ENCODE measurements around the gene CCDC85C. TPM values are rescaled to one million over a fixed set of nuclear protein-coding genes. Genes with fewer than 3 reads are reported as not detected.

The CCDC85C gene
- polyA plus RNA-seq, 1 donor: 4.1 TPM

DNA sequence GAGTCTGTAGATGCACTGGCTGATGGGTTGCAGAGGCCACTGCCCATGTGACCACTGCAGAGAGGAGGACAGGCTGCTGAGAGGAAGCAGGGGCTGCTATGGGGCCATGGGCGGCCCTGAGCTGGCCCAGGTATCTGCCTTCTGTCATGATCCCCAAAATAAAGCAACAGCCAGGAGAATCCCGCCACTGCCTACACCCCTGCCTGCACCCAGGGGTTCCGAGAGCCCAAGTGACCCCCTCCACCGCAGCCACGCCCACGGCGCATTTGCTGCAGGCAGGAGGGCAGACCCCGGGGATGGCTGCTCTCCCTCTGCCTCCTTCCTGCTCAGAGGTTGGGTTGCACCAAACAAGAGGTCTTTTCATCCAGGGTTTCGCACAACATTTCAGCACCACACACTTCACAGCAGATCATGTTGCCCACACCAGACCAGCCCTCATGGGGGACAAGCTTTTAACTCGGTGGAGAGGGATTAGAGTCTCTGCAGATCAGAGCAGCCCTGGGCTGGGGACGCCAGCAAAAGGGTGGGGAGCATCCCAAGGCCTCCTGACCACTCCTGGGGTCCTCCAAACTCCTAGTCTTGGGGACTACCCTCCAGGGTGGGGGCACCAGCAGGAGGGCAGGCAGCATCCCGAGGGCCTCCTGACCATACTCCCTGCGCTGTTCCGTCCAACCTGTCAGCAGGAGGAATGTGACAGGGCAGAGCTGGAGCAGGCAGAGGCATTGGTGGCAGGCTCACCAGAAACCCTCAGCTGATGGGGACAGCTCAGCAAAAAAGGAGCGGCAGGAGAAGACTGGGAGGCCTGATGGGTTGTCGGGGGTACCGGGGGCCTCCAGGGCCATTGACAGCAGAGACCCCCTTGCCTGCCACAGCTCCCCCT is 14.1 kb downstream of the CCDC85C start:
- no peak for DNase-seq

GRCh38 chr14:99589031-99589441 is 15.0 kb downstream of the CCDC85C start:
- no peak for DNase-seq

DNA sequence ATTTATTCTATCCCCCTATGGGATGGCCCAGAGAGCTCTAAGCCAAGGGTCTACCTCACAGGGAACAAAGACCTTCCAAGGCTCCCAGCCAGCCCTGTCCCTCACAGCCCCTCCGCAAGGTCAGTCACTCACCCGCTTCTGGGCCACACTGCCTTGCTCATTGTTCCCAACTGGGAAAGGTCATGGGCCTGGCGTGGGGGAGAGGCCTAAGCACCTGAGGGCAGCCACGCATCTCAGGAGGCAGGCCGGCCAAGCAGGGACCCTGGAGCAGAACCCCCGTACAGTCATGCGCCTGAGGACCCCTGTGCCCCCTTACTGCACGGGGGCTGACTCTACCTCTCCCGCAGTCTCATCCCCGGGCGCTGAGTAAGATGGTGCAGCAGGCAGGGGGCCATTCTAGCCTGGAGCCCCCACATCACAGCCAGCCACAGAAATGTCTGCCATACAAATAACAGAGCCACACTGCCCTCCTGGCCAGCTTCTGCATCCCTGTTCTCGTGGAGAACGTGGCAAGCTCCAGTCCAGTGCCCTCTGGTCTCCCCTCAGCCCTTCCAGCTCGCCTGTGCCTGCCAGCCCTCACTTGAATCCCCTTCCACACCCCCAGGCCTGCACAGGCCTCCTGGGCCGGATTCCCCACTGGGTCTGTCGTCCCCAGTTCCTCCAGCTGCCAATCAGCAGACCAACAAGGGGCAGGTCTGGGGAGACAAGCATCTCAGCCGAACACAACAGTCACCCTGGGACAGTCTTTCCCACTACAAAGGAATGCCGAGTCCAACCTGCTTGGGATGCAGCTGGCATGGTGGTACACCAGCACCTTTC is 16.3 kb downstream of the CCDC85C start:
- no peak for DNase-seq

DNA sequence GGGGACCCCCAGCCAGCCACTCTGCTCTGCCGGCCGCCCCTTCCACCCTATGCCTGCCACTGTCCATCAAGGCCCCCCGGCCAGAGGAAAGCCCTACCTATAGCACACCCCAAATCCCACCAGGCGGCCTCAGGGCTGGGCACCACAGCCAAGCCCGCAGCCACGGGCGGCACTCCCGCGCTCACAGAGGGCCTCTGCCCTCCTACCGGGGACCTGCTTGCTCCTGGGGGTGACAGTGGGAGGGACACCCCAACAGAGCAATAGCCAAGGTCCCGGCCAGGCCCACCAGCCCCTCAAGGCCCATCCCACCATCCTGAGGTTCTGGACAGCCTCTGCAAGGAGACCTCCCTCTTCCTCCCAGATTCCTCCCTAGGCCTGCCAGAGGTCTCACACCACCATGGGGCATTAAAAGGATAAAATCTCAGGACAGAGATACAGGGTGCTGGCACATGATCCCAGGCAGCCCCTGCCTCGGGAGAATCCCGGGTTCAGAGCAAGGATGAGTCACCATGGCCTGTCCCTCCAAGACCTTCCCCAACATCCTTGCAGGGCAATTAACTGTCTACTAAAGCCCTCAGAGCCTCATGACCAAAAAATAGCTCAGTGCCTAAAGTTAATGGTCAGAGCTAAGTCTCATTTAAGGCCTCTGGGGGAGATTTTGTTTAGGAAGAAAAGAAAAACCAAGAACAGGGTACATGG is 17.1 kb downstream of the CCDC85C start:
- no peak for DNase-seq

GRCh38 chr14:99586054-99586760 is 17.8 kb downstream of the CCDC85C start:
- no peak for DNase-seq

GRCh38 chr14:99584823-99585222 is 19.2 kb downstream of the CCDC85C start:
- DNase-seq: no peak

GRCh38 chr14:99581938-99582337 is 22.1 kb downstream of the CCDC85C start:
- no peak for DNase-seq

DNA sequence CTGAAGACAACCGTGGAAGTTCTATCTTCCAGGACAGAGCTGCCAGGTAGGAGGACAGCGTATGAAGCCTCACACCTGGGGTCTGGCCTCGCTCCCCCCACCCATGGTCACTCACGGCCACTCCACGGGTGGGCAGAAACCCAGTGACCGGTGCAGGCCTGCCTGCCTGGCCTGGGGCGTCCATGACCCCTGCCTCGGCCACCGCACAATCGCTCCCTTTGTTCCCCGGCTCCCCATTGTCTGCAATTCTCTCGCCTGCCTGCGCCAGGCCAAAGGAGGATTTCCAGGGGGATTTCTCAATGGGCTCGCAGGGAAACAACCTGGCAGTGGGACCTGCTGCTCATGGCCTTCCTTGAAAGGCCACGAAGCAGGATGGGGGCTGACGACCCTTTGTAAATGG is 22.6 kb downstream of the CCDC85C start:
- DNase-seq: no peak

DNA sequence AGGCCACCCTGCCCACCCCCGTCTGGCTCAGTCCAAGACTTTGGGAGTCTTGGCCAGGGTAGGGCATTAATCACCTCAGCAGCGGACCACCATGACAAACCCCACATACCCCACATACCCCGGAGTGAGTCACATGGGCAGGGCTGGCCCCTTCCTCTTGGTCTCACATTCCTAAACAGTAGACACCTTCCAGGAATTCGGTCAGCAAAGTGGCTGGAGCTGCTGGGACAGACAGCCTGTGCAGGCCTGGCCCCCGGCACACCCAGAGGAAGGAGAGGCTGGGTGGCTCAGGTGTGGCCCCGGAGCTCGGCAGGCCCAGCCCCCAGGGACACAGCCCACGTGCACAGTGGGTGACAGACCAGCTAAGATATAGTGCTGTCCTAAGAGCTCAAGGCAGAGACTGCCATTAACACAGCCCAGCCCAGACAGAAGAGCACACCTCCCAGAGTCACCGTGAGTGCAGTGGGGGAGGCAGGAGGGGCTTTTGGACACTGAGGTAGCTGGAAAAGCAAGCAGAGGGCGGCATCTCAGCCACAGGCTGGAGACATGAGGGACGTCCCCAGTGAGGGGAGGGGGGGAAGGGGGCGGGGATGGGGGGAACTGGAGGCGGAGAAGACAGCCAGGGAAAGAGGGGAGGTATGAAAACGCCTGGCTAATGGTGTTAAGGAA is 24.0 kb downstream of the CCDC85C start:
- DNase-seq: no peak

GRCh38 chr14:99579120-99579836 is 24.7 kb downstream of the CCDC85C start:
- no peak for DNase-seq

DNA sequence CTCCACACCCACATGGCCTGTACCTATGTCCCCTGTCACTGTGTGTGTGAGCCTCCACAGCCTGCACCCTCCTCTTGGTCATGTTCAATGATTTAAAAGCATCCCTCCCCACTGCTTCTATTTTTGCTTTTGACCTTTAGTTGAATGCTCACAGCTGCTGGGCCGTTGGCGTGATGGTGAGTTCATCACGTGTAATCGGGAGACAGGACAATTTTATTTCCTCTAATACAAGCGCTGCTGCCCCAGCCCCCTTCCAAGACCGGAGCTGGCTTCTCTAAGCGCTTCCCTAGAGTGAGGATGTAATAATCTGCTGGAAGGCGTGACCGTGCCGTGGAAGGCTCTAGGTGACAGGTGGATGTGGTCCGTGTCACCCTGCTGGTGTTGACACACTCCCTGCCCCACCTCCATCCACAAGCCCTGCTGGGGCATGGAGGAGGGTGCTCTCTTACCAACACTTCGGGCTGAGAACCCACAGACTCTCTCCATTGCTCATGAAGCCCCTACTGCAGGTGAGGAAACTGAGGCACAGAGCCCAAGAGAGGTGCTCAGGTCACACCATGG is 25.4 kb downstream of the CCDC85C start:
- no peak for DNase-seq

DNA sequence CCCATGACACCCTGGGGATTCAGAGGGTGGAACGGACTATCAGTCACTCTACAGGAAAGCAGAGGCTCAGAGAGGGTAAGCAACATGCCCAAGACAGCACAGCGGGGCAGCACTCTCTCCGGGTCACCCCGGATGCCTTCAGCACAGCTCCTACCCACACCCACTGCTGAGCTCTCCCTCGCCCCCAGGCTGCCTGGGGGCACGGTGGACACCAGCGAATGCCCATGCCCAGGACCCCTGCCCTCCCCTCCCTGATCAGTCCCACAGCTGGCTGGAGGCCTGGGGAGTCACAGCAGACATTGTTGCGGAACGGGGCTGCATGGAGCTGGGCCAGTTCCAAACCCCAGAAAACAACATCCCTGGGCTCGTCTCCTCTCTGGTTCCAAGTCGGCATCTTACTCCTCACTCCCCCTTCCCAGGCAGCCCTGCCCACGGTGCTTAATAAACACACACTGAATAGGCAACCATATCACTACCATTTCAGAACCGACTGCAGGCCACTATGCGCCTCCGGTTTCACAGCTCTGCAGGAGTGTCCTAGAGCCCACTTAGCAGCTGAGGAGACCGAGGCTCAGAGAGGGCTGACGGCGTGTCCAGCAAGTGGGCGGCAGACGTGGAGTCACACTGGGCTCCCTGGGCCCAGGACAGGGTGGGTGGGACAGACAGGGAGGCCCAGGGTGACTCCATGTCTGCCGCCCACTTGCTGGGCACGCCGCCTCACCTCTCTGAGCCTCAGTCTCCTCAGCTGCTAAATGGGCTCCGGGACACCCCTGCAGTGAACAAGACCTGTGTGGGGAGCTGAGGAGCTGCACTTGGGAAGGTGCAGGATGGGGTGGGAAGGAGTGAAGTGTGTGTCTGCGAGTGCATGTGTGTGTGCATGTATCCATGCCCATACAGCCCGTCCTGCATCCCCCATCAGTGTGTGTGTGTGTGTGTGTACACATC is 27.0 kb downstream of the CCDC85C start:
- DNase-seq: no peak

GRCh38 chr14:99576304-99576703 is 27.7 kb downstream of the CCDC85C start:
- no peak for DNase-seq

- DNase-seq: no peak
Measured at GRCh38 chr14:99575043-99576023, 28.7 kb downstream of the CCDC85C start.

DNA sequence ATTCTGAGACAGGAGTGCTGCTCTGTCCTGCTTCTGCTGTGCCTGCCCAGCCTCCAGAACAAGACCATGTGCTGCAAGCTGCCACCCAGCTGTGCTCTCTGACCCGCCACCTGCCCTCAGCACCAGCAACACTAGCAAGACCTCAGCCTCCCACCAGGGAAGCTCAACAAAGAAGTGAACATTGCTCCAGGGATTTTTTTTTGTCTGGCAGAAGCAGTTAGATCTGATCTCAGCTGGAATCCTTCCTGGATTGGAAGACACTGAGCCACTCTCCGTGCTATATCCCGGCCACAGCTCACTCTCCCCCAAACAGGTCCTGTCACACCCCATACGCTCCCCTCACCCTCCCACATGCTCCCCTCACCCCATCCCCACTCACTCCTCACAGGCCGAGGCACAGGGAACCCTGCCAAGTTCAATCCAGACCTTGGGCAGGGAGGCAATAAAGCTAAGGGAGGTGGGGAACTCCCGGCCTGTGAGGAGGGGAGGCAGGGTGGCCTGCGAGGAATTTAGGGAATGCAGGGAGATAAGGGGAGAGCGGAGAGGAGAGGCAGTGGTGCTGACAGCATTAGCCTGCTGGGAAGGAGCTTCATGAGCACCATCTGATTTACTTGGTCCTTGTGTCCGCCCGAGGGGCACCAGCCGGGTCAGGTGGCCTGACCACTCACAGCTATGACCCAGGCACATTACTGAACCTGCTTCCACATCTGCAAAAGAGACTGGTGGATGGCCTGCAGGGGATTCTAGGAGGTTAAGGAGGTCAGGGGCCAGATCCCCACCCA is 29.7 kb downstream of the CCDC85C start:
- DNase-seq: peak; percentile 52

DNA sequence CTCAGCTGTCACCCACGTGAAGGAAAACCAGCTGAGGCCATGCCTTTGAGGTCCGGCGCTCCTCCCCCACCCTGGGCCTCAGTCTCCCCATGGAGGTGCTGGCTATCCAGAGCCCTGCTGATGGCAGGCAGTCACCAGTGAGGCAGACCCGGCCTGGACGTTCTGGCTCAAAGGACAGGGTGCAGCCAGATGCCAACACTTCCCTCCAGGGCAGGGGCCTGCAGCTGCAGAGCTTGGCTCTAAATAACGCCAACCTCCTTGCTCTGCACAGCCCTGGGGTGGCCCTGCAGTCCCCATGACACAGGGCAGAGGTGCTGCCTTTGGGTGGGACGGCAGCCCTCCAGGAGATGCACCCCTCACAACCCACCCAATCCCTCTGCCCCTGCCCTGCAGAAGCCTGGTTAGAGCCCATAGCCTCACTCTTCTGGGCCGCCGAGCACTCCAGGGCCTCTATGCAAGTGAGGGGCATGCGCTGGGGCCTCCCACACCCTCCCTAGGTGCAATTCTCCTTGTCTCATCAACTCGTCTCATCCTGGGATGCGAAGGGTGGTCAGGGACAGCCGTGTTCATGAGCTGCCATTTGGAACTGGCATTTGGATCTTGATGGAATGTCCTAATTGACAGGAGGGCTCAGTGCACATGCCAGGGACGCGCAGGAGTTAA is 30.4 kb downstream of the CCDC85C start:
- DNase-seq: no peak

- no peak for DNase-seq
Measured at GRCh38 chr14:99573000-99573330, 31.0 kb downstream of the CCDC85C start.

Measured in hindlimb muscle (tissue), 1 donor.